Mesothelial cell of epicardium (in vitro differentiated cells): Measurements from ENCODE around the gene NEDD4. TPM values are rescaled to one million over a fixed set of nuclear protein-coding genes. Genes with fewer than 3 reads are reported as not detected.

ENCODE experiments used
- DNase-seq, 2 experiments: peaks; one replicate each; pipeline ENCODE4 v3.0.0; 2021; ENCODE audit warnings: low spot score in 2 of 2; ENCODE audit not compliant: unreplicated experiment in 2 of 2
- H3K27ac Mint-ChIP-seq: 2 replicates; pipeline ENCODE4 v1.8.0; 2021; ENCODE audit warnings: mixed read lengths
- H3K27me3 Mint-ChIP-seq: 2 replicates; pipeline ENCODE4 v1.8.0; 2021; ENCODE audit warnings: low read depth, mixed read lengths
- H3K36me3 Mint-ChIP-seq: 2 replicates; pipeline ENCODE4 v1.8.0; 2021; ENCODE audit warnings: mixed read lengths
- H3K4me1 Mint-ChIP-seq: 2 replicates; pipeline ENCODE4 v1.8.0; 2021; ENCODE audit warnings: mixed read lengths
- H3K4me3 Mint-ChIP-seq: 2 replicates; pipeline ENCODE4 v1.8.0; 2021; ENCODE audit warnings: mild to moderate bottlenecking, moderate library complexity, mixed read lengths
- H3K9me3 Mint-ChIP-seq: 2 replicates; pipeline ENCODE4 v1.8.0; 2021; ENCODE audit warnings: mixed read lengths
- CTCF ChIP-seq: fragments of 200-600 bp; sonication (generic); IDR thresholded peaks from one replicate; pipeline ENCODE4 v1.5.0; 2021; ENCODE audit warnings: antibody characterized with exemption; ENCODE audit not compliant: unreplicated experiment
- total RNA-seq: library from RNA; stranded (reverse); gene quantifications from 3 replicates; pipeline ENCODE4 v1.2.1, GENCODE V29; 2021

NEDD4 gene
- total RNA-seq, 1 donor from 2014 or later, result 45.6 TPM

DNA sequence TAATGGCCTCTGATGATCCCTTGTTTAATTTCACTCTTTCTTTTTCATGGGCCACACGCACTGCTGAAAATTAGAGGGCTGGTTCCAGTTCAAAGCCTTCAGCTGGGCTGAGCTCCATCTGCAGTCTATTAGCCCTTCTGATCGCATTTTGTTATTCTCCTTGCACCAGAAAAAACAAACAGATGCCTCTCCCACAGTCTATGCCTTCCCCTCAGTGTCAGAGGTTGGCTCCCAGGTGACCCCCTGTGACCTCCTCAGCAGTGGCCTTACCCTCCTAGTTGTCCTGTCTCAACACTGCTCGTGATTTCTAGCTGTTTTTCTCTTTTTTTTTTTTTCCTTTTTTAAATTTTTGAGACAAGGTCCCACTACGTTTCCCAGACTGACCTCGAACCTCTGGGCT is 173.4 kb downstream of the NEDD4 start:
- TF ChIP-seq CTCF, result no peak
- no peaks in the 10 kb centered on the region for H3K9me3 Mint-ChIP-seq
- no peaks in the 10 kb centered on the region for H3K27me3 Mint-ChIP-seq
- no peak overlapping the region for H3K4me3 Mint-ChIP-seq
- no peaks in the 10 kb centered on the region for H3K36me3 Mint-ChIP-seq
- no peak overlapping the region for H3K27ac Mint-ChIP-seq
- H3K4me1 Mint-ChIP-seq, result peaks cover 51% of the 10 kb centered on the region
- DNase-seq, result no peak

DNA sequence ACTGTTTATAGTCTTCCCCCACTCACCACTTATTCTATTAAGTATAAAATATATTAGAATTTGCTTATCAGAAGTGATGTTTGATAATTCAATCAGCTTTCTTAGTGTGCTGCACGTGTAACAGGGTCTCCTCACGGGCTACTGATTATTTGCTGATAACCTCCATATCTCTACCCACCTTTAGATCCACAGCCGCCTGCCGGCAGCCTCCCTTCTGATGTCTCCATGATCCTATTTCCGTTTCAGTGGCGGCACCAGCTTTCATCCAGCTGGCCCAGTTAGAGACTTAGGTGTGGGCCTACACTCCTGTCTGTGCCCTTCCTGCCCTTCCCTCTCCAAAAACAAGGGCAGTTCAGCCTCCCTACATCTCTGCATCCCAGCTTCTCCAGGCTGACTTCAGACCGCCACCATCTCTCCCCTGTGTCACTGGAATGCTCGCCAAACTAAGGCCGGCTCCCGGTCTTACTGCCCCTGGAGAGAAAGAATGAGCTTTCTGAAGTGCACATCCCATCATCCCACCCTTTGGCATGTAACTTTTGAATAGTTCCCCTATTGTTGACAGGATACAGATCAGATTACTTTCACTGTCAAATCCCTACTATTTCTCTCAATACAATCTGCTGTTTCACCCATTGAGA is 173.9 kb downstream of the NEDD4 start:
- Mint-ChIP-seq H3K27me3 (no peaks in the 10 kb centered on the region), H3K27ac (no peak overlapping the region), H3K4me1 (peaks cover 46% of the 10 kb centered on the region), H3K9me3 (no peaks in the 10 kb centered on the region), H3K36me3 (no peaks in the 10 kb centered on the region), H3K4me3 (no peak overlapping the region)
- DNase-seq, result no peak
- TF ChIP-seq CTCF, result no peak

DNA sequence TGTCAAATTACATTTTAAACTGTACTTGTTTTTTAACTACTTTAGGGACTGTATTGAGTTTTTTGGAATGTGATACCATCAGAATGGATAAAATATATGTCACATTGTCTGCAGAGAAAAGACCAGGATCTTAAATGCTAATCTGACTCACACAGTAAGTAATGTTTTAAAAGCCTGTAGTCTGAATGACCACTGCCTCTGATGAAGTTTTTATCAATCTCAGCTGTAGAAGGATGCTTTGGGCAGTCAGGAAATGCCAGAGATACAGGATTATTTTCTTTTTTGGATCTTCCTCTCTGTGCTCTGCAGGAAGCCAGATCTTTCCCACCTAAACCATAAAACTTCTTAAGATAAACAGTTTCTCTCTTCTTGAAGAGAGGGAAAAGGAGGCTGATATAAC is 177.4 kb downstream of the NEDD4 start:
- peak overlapping the region; percentile 40 for H3K27ac Mint-ChIP-seq
- no peaks in the 10 kb centered on the region for H3K27me3 Mint-ChIP-seq
- no peaks in the 10 kb centered on the region for H3K9me3 Mint-ChIP-seq
- no peaks in the 10 kb centered on the region for H3K36me3 Mint-ChIP-seq
- H3K4me1 Mint-ChIP-seq, result peaks cover 32% of the 10 kb centered on the region
- no peak for TF ChIP-seq CTCF
- H3K4me3 Mint-ChIP-seq, result no peak overlapping the region
- no peak for DNase-seq

DNA sequence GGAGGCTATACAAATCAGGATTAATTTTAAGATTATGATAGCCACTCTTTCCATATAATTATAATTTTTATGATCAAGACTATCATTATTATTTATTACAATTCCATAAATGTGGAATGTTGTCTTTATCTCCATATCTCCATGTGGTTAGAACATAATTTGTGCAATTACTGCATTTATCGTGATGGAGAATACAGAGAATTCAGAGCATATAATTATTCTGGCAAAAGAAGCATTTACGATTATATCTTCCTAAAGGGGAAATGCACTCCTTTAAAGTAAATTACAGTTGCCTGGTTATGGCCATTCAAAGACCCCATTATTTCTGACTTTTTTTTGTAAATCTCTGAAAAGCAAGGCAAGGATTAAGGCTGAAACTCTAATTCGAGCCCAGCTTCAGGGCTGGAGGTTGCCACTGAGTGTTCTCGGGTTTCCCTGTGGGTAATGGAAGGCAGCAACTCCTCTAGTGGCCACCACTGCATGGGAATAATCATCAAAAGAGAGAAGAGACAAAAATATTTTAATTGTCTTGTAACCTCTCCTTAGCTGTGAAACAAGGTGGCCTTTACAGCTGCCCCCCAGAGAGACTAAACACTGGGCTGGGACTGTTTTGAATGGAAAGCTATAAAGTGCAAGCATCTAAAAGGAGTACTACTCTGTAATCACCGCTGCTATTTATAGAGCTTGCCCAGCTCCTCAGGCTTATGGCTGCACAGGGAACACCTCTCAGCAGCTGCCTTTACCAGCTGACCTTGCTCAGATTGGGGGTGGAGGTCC is 190.6 kb downstream of the NEDD4 start:
- Mint-ChIP-seq H3K36me3 (no peaks in the 10 kb centered on the region), H3K4me3 (no peak overlapping the region), H3K4me1 (peaks cover 25% of the 10 kb centered on the region), H3K9me3 (peaks cover 7% of the 10 kb centered on the region), H3K27me3 (no peaks in the 10 kb centered on the region), H3K27ac (no peak overlapping the region)
- DNase-seq, result no peak
- no peak for TF ChIP-seq CTCF

DNA sequence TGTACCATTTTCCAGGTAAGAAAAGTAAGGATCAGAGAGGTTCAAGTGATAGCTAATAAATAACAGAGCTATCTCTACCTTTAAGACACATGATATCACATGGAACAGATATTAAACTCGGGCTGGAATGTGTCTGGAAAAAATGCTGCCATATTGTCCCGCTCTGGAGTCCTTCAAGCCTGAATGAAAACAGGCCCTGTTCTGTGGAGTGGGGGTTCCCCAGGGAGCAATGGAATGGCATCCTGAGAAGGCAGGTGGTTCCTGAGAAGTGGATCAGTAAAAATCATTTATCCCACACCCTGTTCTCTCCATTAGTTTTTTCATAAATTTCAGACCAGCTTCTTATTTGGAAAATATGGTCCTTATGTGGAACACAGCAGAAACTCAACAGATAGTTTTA is 193.2 kb downstream of the NEDD4 start:
- no peaks in the 10 kb centered on the region for H3K27me3 Mint-ChIP-seq
- DNase-seq, result no peak
- H3K4me3 Mint-ChIP-seq, result no peak overlapping the region
- no peaks in the 10 kb centered on the region for H3K36me3 Mint-ChIP-seq
- TF ChIP-seq CTCF, result no peak
- H3K27ac Mint-ChIP-seq, result peak overlapping the region; percentile 87
- H3K4me1 Mint-ChIP-seq, result peaks cover 35% of the 10 kb centered on the region
- peaks cover 6% of the 10 kb centered on the region for H3K9me3 Mint-ChIP-seq
